Muscle of arm (tissue), 14 donors: ENCODE data around the gene ZSCAN23. TPM values are rescaled to one million over a fixed set of nuclear protein-coding genes. Genes with fewer than 3 reads are reported as not detected.
"Not testable (repeated sequence)": the region's sequence is repeated elsewhere in the genome, so short reads cannot be mapped to it uniquely, and the experiment has no call there.

Experiments used
- DNase-seq: peaks from one replicate; pipeline ENCODE4 v3.0.0-alpha.2; 2013
- long read RNA-seq, 11 donors: transcript quantifications; one replicate each; lab custom pipeline, GENCODE V29; 2026
- polyA plus RNA-seq, 12 donors: library from polyadenylated mRNA; unstranded; fragments of 120-200 nt; gene quantifications; one replicate each; pipeline ENCODE4 v1.2.1, GENCODE V29; 2013; ENCODE audit not compliant: insufficient read length in 12 of 12

ZSCAN23 gene
- polyA plus RNA-seq: 10 to 100 TPM in 1 of 12 donors, 1 to 10 TPM in 10, not detected in 1; 4.6 to 13.4 (median 7.2) TPM
- long read RNA-seq, donor 1, partial matches to known transcripts: 0 of 1 reads
- long read RNA-seq, donor 1, other reads (novel, unspliced or antisense): 0 of 1 reads
- long read RNA-seq, donor 2: 0 reads
- long read RNA-seq, donor 3: 0 reads
- long read RNA-seq, donor 4: 0 reads
- long read RNA-seq, donor 5, partial matches to known transcripts: 0 of 1 reads
- long read RNA-seq, donor 5, other reads (novel, unspliced or antisense): 0 of 1 reads
- long read RNA-seq, donor 6: 0 reads
- long read RNA-seq, donor 7: 0 reads
- long read RNA-seq, donor 8: 0 reads
- long read RNA-seq, donor 9: 0 reads
- long read RNA-seq, donor 10, partial matches to known transcripts: 6 of 6 reads
- long read RNA-seq, donor 10, other reads (novel, unspliced or antisense): 0 of 6 reads
- long read RNA-seq, donor 11: 0 reads

DNA sequence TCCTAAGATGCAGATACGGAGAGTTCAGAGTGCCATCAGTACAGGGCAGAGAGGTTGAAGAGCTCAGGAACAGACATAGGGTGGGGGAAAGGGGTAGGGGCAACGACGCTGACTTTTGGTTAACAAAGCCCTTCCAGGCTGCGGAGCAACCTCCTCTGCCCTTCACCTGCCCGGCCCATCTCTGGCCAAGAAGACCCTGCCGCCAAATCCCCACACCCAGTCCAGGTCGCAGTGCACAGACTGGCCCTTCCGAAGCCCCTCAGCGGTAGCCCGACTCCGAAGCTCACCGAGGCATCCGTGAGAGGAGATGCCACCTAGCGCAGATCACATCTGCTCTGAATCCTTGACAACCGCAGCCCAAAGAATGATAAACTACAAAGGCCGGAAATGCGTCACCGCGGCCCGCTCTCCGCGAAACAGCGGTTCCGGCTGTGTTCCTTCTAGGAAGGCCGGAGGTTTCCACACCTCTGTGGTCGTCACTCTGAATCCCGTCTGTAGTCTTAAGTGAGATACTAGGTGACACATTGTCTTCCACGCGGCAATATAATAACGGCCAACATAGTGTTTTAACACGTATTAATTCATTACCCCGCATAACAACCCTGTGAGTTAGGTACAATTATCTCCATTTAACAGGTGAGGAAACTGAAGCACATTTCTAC is at the start of gene ZSCAN23:
Gene ZSCAN23 (minus strand): TSS at position 380 of the 662 bp plus-strand sequence. CDS start 7,225 bp downstream, outside the sequence.
- DNase-seq: peak; percentile 82

GRCh38 chr6:28491984-28492317 is 48.7 kb upstream of the ZSCAN23 start:
- DNase-seq: no peak

GRCh38 chr6:28490205-28490890 is 47.1 kb upstream of the ZSCAN23 start:
- DNase-seq: no peak

DNA sequence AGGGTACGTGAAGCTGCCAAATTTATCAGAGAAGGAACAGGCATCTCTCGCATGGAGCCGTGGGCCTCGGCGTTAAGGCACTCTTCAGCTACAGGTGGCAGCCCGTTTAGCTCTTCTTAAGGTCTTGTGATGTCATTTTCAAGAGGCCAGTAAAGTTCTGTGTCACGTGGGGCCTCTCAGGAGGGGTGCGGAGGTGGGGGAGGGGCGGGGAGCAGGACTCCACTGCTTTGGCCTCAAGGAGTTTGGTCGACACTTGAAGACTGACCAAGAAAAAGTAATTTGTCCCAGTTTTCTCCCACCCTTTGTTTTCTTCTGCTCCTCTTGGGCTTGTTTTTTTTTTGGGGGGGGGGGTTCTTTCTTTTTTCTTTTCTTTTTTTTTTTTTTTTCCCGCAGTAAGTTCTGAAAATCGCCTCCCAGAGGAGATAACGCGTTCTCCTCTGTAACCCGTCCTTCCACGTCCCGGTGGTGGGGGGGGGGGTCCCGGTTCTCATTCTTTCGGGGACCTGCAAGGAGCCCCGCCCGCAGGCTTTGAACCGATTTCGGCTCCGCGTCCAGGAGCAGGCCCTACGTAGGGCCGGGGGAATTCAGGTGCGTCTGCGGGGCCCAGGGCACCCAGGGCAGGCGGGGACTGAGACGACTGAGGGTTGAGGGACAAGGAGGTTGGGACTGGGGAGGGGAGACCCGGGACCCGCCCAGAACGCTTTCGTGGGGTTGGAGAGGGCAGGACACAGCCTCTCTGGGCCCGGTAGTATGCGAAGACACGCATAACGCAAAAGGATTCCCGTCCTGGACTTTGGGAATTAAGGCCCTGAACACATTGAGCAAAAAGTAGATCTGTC is 46.3 kb upstream of the ZSCAN23 start:
- peak; percentile 56 for DNase-seq

DNA sequence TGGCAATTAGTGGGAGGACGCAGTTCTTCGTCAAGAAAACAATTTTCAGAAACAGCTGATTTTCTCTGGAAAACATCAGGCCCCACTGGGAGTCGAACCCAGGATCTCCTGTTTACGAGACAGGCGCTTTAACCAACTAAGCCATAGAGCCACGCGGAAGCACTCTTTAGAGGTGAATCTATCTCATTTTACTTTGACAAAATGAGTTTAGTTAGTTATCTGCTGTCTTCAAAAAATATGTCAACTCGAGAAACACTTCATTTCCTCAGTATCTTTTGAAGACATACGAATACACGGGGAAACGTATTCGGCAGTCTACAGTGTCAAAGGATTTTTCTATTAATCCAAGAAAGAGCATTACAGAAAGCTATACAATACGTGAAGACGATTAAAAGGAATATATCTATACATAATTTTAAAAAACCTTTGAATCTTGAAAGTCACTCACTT is 45.6 kb upstream of the ZSCAN23 start:
- DNase-seq: peak; percentile 41

DNA sequence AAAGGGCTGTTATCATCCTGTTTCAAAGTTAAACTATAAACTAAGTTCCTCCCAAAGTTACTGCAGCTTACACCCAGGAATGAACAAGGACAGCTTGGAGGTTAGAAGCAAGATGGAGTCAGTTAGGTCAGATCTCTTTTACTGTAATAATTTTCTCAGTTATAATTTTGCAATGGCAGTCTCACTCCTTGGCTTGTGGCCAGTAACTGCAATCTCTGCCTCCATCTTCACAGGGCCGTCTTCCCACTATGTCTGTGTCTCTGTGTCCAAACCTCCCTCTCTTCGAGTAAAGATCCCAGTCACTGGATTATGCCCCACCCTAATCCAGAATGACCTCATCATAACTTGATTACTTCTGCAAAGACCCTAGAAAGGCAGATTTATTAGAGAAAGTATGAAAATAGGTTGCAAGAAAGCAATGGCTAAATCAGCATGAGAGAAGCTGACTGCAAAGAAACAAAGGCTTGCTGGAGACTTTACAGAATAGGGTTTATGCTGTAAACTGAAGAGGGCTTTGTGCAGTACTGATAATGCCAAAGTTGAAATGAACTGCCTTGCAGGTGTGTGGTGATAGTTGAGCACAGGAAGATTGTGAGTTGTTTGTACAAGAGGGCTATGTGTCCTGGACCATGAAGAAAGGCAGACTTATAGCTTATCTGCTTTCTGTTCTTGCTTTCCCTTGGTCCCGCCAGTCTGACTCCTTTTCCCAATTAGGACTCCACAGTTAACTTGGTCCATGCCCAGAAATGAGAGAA is 43.9 kb upstream of the ZSCAN23 start:
- DNase-seq: no peak

DNA sequence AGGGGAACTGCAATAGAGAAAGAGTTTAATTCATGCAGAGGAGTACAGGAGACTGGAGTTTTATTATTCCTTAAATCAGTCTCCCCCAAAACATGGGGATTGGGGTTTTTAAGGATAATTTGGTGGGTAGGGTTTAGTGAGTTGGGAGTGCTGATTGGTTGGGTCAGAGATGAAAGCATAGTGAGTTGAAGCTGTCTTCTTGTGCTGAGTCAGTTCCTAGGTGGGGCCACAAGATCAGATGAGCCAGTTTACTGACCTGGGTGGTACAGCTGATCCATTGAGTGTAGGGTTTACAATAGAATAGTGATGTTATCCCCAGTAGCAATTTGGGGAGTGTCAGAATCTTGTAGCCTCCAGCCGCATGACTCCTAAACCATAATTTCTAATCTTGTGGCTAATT is 43.2 kb upstream of the ZSCAN23 start:
- DNase-seq: no peak

DNA sequence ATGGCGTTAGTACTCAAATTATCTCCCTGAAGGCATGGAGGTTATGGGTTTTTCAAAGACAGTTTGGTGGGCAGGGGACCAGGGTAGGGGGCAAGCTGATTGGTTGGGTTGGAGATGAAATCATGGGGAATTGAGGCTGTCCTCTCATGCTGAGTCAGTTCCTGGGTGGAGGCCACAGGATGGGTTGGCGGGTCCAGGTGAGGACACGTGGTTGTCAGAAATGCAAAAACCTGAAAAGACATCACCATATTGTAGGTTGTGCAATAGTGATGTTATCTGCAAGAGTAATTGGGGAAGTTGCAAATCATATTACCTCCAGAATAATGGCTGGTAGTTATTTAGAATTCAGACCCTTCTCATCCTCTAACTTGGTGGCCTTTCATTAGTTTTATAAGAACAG is 42.2 kb upstream of the ZSCAN23 start:
- no peak for DNase-seq

DNA sequence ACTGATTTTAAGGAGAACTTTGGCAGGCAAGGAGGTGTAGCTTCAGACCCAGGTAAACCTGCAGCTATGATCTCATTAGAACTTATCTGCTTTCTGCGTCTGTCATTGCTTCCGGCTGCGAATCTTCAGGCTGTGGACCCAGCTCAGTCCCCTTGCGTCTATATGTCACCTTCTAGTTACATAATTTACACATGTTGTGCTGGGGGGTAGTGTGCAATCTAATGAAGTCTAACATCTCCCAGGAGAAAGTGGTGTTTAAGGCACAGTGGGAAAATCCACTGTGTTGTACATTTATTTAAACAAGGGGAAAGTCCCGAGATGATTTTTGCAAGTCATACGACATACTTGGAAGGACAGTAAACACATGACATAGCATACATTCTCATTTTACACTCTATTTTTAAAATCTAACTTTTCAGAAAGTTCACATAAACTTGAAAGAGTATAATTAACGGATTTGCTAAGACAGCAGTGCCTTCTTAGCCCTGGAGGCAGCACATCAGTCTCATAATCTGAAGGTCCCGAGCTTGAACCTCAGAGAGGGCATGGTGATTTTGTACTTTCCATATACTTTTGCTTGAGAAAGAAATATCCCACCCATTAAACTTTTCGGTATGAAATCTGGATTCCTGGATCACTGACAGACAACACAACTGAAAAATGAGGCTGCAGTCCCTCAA is 37.1 kb upstream of the ZSCAN23 start:
- no peak for DNase-seq

DNA sequence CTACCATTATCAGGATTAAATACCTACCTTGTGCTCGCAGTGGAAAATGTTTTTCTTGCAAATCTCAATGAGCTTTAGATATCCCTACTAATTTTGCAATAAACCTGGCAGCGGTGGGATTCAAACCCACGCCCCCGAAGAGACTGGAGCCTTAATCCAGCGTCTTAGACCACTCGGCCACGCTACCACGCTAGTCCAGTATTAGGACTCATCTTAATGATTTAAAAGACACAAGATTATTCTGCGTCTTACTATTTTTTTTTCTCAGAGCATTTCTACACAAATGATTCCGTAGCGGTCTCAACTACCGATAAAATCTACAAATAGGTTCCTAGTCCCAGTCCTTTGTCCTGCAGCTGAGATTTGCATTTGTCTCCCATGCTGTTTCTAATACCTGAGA is 35.2 kb upstream of the ZSCAN23 start:
- DNase-seq: no peak

GRCh38 chr6:28474441-28475219 is 31.3 kb upstream of the ZSCAN23 start:
- DNase-seq: peak; percentile 38

GRCh38 chr6:28469153-28469745 is 26.0 kb upstream of the ZSCAN23 start:
- DNase-seq: not testable (repeated sequence)

GRCh38 chr6:28468056-28468455 is 24.8 kb upstream of the ZSCAN23 start:
- DNase-seq: no peak

DNA sequence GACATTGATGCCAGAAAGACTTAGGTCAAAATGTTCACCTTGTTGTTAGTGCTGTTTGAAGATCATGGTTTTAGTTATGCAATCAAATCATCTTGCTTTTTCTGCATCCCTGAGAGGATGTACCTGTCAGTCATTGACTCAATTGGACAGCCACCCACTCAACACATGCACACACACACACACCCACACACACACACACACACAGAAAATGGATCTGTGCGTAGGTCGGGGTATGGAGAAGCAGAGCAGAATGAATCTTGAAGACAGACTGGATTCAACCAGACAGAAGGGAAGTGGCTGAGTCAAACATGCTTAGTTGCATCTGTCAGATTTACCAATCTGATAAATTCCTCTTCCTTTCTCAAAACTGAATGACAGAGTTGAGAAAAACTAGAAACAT is 19.1 kb upstream of the ZSCAN23 start:
- DNase-seq: no peak

GRCh38 chr6:28458568-28458967 is 15.3 kb upstream of the ZSCAN23 start:
- no peak for DNase-seq

DNA sequence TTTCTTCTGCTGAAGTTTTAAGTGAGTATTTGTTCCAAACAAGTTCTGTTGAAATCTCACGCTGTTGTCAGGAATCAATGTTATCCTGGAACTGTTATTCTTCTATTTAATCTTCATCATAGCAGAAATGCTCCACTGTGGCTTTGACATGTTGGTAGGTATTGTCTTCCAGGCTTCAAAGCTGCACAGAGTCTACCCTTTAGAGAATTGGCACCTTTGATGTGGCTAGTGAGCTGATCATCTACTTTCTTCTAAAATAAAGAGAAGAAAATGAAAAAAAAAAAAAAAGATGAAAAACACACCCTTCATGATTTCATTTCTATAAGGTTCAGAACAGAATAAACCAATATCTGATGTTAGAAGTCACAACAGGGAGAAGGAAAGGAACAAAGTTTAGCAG is 5.8 kb upstream of the ZSCAN23 start:
- DNase-seq: no peak

DNA sequence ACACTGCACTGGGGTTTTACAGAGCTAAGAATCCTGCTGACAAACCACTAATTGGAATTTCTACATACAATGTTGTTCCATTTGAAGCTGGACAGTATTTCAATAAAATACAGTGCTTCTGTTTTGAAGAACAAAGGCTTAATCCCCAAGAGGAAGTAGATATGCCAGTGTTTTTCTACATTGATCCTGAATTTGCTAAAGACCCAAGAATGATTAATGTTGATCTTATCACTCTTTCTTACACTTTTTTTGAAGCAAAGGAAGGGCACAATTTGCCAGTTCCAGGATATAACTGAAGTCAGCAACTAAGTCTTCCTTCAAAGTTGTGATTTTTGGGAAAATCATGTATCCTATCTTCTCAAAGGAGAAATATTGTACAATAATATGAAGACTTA is 4.2 kb upstream of the ZSCAN23 start:
- not testable (repeated sequence) for DNase-seq

DNA sequence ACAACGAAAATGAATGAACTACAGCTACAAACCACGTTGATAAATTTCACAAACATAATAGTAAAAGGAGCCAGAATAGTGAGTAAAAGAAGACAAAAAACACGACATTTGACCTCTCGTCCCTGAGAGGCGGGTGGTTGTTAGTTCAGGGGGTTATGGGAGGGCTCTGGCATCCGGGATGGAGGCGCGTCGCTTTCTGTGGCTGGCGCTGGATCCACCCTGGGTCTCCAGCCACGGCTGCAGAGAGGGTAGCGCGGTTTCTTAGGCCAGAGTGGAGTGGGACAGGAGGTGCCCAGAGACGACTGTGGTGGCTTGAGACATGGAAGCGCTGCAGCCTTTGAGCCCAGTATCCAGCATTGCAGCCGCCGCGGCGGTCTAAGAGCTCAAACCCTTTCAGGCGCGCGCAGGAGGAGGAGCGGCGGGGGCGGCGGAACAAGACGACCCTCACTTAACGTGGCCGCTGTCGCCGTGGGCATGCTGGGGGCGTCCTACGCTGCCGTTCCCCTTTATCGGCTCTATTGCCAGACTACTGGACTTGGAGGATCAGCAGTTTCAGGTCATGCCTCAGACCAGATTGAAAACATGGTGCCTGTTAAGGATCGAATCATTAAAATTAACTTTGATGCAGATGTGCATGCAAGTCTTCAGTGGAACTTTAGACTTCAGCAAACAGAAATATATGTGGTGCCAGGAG is 3.7 kb upstream of the ZSCAN23 start:
- DNase-seq: no peak
